Stimulated activated CD4-positive, alpha-beta T cell treated with anti-CD3 and anti-CD28 coated beads, Interleukin-2, amount 100 ng/mL, for 48 hours (primary cell): ENCODE measurements around the gene TBC1D23.
"Not testable (repeated sequence)": the region's sequence is repeated elsewhere in the genome, so short reads cannot be mapped to it uniquely, and the experiment has no call there.

ENCODE experiments used
- DNase-seq, 2 donors: peaks; one replicate each; pipeline ENCODE4 v3.0.0-alpha.2; 2020

TBC1D23 gene

GRCh38 chr3:100310355-100310965, 49.7 kb downstream of the TBC1D23 start:
- no peak for DNase-seq

GRCh38 chr3:100311011-100311410, 50.2 kb downstream of the TBC1D23 start:
- DNase-seq = no peak

GRCh38 chr3:100316641-100317069, 55.9 kb downstream of the TBC1D23 start:
- peak; percentile 16 to 23 for DNase-seq

- no peak for DNase-seq
Measured at GRCh38 chr3:100317912-100318311, 57.1 kb downstream of the TBC1D23 start.

GRCh38 chr3:100319951-100320350, 59.2 kb downstream of the TBC1D23 start:
- DNase-seq = no peak

GRCh38 chr3:100324044-100324443, 63.3 kb downstream of the TBC1D23 start:
- DNase-seq = no peak

- DNase-seq = no peak
Measured at GRCh38 chr3:100325827-100326226, 65.0 kb downstream of the TBC1D23 start.

GRCh38 chr3:100327377-100327776, 66.6 kb downstream of the TBC1D23 start:
- DNase-seq = not testable (repeated sequence)

GRCh38 chr3:100329800-100330489, 69.2 kb downstream of the TBC1D23 start:
- DNase-seq = no peak

GRCh38 chr3:100330651-100331050, 69.9 kb downstream of the TBC1D23 start:
- no peak for DNase-seq

- no peak for DNase-seq
Measured at GRCh38 chr3:100331660-100332059, 70.9 kb downstream of the TBC1D23 start.

GRCh38 chr3:100333051-100333450, 72.3 kb downstream of the TBC1D23 start:
- no peak for DNase-seq

GRCh38 chr3:100333970-100334487, 73.2 kb downstream of the TBC1D23 start:
- DNase-seq = no peak

- DNase-seq = peak; percentile 68 to 75
Measured at GRCh38 chr3:100334488-100335351, 73.9 kb downstream of the TBC1D23 start, which contains the start of gene NIT2. Gene NIT2, plus strand, starts transcription at chr3:100334757. Its CDS starts 35 bp downstream, at chr3:100334792.

GRCh38 chr3:100335434-100335833, 74.6 kb downstream of the TBC1D23 start:
- peak in 1 of 2 donors; percentile 14 for DNase-seq

GRCh38 chr3:100336229-100336628, 75.4 kb downstream of the TBC1D23 start:
- DNase-seq = not testable (repeated sequence)

- DNase-seq = no peak
Measured at GRCh38 chr3:100338911-100339310, 78.1 kb downstream of the TBC1D23 start.

- DNase-seq = no peak
Measured at GRCh38 chr3:100339786-100340185, 79.0 kb downstream of the TBC1D23 start.

- no peak for DNase-seq
Measured at GRCh38 chr3:100340527-100340926, 79.7 kb downstream of the TBC1D23 start.

GRCh38 chr3:100348727-100349126, 87.9 kb downstream of the TBC1D23 start:
- DNase-seq = no peak

GRCh38 chr3:100351770-100352169, 91.0 kb downstream of the TBC1D23 start:
- DNase-seq = not testable (repeated sequence)

- DNase-seq = no peak
Measured at GRCh38 chr3:100352296-100353231, 91.8 kb downstream of the TBC1D23 start.
